ENCODE measurements around the gene DKKL1. TPM values are rescaled to one million over a fixed set of nuclear protein-coding genes. Genes with fewer than 3 reads are reported as not detected.

The DKKL1 gene
- total RNA-seq, 2 experiments from 2014 or later: 0.61 to 0.63 TPM

GRCh38 chr19:49326165-49326704 is 37.4 kb upstream of the DKKL1 start:
- peak overlapping the region; percentile 54 for H3K4me3 ChIP-seq (ENCODE audit: low read depth, low read length, poor library complexity, severe bottlenecking)
- H2AFZ ChIP-seq (ENCODE audit: low read length): peak overlapping the region; percentile 47; the same call in 1 of the 2 replicates
- POLR2A ChIA-PET: interaction anchor here (0.7 kb wide), 2 partner anchors 8 to 12 kb away, joined by 3 to 8 read pairs; partner anchors contain the start of gene CD37
- peak; percentile 91 for DNase-seq (ENCODE audit: low spot score)
- H3K9me3 ChIP-seq (ENCODE audit: low read length): peaks cover 24% of the 10 kb centered on the region
- intact Hi-C loops (cut with micrococcal nuclease; ENCODE audit: unreplicated experiment): no loop called here
- CTCF ChIA-PET (ENCODE audit: unreplicated experiment): interaction anchor here (1.3 kb wide), 1 partner anchor 65 kb away, joined by 3 read pairs; no protein-coding TSS in a partner anchor
- peak overlapping the region; percentile 98 for H3K27ac ChIP-seq (ENCODE audit: low read depth, low read length, poor library complexity, severe bottlenecking)
- H3K4me1 ChIP-seq (ENCODE audit: insufficient read depth, low read length, poor library complexity, severe bottlenecking): peaks cover 69% of the 10 kb centered on the region
- H3K4me2 ChIP-seq (ENCODE audit: low read length): peak overlapping the region; percentile 59
- peaks cover 29% of the 10 kb centered on the region; the same call in 1 of the 2 replicates for H3K79me2 ChIP-seq (ENCODE audit: insufficient read depth, low read depth, low read length)
- H3K9me2 ChIP-seq (ENCODE audit: insufficient read depth, low read length): no peaks in the 10 kb centered on the region
- TF ChIP-seq, protein P1, sequence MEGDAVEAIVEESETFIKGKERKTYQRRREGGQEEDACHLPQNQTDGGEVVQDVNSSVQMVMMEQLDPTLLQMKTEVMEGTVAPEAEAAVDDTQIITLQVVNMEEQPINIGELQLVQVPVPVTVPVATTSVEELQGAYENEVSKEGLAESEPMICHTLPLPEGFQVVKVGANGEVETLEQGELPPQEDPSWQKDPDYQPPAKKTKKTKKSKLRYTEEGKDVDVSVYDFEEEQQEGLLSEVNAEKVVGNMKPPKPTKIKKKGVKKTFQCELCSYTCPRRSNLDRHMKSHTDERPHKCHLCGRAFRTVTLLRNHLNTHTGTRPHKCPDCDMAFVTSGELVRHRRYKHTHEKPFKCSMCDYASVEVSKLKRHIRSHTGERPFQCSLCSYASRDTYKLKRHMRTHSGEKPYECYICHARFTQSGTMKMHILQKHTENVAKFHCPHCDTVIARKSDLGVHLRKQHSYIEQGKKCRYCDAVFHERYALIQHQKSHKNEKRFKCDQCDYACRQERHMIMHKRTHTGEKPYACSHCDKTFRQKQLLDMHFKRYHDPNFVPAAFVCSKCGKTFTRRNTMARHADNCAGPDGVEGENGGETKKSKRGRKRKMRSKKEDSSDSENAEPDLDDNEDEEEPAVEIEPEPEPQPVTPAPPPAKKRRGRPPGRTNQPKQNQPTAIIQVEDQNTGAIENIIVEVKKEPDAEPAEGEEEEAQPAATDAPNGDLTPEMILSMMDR (conservative IDR thresholded peaks at IDR 0.05; ENCODE audit: low read length): no peak
- TF ChIP-seq EZH2phosphoT487 (IDR thresholded peaks at IDR 0.05; ENCODE audit: borderline replicate concordance, low read depth, low read length): no peak
- BruUV-seq (replicated peaks): TSS peak; percentile 9
- H4K20me1 ChIP-seq (ENCODE audit: insufficient read depth, low read length): no peaks in the 10 kb centered on the region
- peaks cover 49% of the 10 kb centered on the region for H3K36me3 ChIP-seq (ENCODE audit: insufficient read depth, low read length)

DNA sequence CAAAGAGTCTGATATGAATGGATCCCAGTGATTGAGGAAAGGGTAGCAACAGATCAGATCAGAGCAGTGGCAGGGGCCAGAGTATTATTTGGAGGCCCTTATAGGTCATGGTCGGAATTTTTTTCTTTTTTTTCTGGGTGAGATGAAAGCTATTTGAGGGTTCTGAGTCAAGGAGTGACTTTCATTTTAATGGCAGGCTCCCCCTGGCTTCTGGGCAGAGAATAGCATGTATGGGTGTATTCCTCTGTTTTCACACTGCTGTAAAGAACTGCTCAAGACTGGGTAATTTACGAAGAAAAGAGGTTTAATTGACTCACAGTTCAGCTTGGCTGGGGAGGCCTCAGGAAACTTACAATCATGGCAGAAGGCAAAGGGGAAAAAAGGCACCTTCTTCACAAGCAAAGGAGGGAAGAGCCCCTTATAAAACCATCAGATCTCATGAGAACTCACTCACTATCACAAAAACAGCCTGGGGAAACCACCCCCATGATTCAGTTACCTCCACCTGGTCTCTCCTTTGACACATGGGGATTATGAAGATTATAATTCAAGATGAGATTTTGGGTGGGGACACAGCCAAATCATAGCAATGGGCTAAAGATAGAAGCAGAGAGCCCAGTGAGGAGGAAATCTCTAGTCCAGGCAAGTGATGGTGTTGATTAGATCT is 35.7 kb upstream of the DKKL1 start:
- Histone ChIP-seq H3K4me1 (ENCODE audit: insufficient read depth, low read length, poor library complexity, severe bottlenecking) (peaks cover 87% of the 10 kb centered on the region), H3K27ac (ENCODE audit: low read depth, low read length, poor library complexity, severe bottlenecking) (peak overlapping the region; percentile 98), H3K36me3 (ENCODE audit: insufficient read depth, low read length) (peaks cover 31% of the 10 kb centered on the region), H3K9me3 (ENCODE audit: low read length) (peaks cover 9% of the 10 kb centered on the region), H3K4me2 (ENCODE audit: low read length) (peak overlapping the region; percentile 59), H3K9me2 (ENCODE audit: insufficient read depth, low read length) (no peaks in the 10 kb centered on the region), H4K20me1 (ENCODE audit: insufficient read depth, low read length) (no peaks in the 10 kb centered on the region), H2AFZ (ENCODE audit: low read length) (peak overlapping the region; percentile 42; the same call in 1 of the 2 replicates), H3K4me3 (ENCODE audit: low read depth, low read length, poor library complexity, severe bottlenecking) (peak overlapping the region; percentile 58), H3K79me2 (ENCODE audit: insufficient read depth, low read depth, low read length) (peaks cover 38% of the 10 kb centered on the region; the same call in 1 of the 2 replicates)
- intact Hi-C loops (cut with micrococcal nuclease; ENCODE audit: unreplicated experiment): no loop called here
- POLR2A ChIA-PET: interaction anchor here (0.6 kb wide), 1 partner anchor 12 kb away, joined by 3 read pairs; no protein-coding TSS in a partner anchor
- CTCF ChIA-PET (ENCODE audit: unreplicated experiment): no interaction called here
- TF ChIP-seq, protein P1 (conservative IDR thresholded peaks at IDR 0.05; ENCODE audit: low read length): peak; percentile 83
- no peak for TF ChIP-seq EZH2phosphoT487 (IDR thresholded peaks at IDR 0.05; ENCODE audit: borderline replicate concordance, low read depth, low read length)
- BruUV-seq (replicated peaks): TSS peak; percentile 24
- DNase-seq (ENCODE audit: low spot score): peak; percentile 87
